ENCODE results near the gene PHLDB2.

The PHLDB2 gene

DNA sequence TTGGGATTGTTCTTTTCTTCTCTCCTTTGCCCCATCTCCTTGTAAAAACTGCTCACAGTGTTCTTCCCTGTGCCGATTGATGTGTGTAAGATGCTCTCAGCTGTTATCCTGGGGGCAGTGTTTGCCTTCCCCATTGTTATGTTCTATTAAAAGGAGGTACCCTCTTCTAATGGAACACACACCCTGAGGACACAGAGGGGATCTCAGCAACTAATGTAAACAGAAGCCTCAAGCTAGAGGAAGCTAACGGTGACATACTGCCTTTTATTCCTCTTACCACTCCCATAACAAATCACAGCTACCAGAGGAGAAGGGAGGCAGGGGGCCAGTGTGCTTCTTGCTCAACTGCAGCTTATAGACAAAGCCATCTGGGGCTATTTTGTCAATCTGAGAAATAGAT is 141.9 kb downstream of the PHLDB2 start:
- DNase-seq, result no peak

- no peak for DNase-seq
Observed at GRCh38 chr3:112001526-112001925, 142.5 kb downstream of the PHLDB2 start.

DNA sequence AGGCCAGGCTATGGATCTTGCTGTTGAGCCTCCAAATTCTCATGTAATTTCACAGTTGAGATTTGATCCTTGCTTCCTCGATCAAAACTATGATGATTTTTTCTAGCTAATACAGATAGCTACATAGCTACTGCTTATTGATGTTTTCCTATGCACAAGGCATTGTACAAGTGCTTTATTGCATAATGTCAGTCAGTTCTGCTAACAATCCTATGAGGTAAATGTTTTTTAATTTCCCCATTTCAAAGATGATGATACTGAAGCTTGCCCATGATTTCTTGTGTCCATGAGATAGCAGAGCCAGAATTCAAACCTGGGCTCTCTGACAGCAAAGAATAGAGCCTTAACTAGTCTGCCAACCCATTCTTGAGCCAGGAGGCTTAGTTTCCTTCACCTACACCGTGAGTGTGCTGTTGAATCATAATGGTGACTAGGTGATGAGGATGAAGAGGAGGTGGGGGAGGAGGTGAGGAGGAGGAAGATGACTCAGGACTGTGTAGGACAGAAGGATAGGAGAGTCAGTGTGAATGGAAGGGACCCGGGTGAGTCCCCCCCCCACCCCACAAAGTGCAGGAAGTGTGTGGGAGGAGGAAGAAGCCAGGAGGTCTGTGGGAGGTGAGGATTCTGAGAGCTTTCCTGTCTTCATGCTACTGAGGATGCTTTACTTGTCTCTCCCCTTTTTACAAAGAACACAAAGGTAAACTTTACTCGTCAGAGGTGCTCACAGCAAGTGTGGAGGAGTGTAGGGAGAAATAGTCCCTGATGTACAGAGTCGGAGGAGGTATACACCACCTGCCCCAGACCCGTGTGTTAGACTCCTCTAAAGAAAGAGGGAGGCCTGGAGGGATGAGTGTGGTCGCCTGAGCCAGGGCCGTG is 143.3 kb downstream of the PHLDB2 start:
- peak in 3 of 4 experiments; percentile 14 to 55 (median 45) for DNase-seq

DNA sequence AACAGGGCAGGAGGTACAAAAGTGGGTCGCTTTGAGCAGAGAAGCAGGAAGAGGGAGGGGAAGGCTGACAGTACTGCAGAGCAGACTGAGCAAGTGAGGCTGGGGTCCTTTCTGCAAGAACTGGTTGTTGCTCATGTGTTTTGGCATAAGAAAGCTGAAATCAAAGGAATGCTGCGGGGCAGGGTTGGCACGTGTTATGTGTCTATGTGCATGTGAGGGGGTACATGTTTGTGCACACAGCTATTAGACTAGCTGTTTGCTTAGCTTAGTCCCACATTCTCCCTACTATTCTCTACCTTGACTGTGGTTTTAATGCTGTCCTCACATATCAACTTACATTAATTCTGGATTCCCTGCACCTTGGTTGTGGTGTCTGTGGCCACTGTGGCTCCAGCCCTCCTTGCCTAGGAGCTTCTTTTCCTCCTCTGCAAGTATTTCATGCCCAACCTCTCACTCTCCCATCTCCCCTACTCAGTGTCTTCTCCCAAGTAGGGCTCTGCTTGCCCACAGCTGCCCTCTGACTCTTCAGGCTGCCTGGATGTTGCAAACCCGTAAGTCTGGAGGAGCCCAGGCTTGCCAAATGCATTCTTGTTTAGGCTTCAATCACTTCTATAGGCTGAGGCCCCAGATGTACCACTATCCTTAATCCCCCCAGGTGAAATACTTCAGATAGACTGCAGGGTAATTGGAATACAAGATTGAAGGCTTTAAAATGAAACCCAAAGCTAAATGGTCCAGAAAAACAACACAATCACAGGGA is 144.4 kb downstream of the PHLDB2 start:
- no peak for DNase-seq

- no peak for DNase-seq
Observed at GRCh38 chr3:112004187-112004586, 145.1 kb downstream of the PHLDB2 start.

DNA sequence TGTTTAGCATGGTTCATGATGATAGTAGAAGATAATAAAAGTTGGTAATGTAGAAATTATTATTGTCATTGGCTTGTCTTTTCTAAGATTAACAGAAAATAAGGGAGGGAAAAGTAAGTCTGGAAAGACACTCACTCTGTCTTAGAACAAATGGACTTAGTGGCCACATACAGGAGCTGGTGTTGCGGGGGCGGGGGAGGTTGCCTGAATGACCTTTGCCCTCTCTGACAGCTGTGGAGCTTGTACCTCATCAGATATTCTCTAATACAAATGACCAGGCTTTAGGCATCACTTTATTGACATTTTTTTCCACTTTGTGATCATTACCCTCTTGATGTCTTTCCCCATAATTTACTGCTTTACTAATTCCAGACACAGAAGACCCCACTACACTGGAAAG is 145.6 kb downstream of the PHLDB2 start:
- DNase-seq, result no peak

DNA sequence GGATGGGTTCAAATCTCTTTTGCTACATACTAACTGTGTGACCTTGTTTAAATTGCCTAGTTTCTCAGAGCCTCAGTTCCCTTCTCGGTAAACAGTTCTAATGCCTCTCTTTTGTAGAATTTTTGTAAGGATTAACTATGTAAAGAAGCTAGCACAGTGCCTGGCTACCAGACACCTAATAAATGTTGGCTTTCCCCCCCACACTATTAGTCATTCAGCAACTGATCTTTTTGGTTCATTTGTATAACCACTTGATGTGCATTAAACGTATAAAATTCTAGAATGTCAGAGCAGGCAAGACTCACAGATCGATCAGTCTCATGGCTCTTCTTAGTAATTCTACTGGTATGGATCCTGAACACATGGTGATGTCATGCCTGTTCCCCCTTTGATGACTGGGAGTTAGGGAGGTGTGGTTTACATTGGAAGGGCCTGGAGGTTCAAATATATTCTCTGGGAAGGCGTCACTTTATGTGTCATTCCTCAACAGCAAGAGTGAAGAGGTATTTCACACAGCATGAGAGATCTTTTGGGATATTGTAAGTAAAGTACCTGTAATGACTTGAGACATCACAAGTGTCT is 146.1 kb downstream of the PHLDB2 start:
- DNase-seq, result no peak

GRCh38 chr3:112007633-112008032 is 148.6 kb downstream of the PHLDB2 start:
- no peak for DNase-seq

DNA sequence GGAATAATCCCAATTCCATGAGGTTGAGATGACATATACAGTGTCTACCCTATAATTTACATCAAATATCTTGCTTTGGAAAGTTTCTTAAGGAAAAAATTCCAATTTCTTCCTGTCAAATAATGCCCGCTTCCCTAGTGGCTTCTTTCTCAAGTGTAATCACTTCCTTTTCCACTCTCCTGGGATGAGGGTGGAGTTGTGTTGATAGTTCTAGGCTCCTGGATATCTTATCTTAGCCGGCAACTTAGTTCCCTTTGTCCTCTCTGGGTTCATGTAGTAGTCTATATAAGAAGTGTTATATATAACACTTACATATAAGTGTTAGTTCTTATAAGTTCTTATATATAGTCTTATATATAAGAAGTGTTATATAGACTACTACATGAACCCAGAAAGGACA is 150.6 kb downstream of the PHLDB2 start:
- no peak for DNase-seq

GRCh38 chr3:112010636-112011035 is 151.6 kb downstream of the PHLDB2 start:
- DNase-seq, result no peak

DNA sequence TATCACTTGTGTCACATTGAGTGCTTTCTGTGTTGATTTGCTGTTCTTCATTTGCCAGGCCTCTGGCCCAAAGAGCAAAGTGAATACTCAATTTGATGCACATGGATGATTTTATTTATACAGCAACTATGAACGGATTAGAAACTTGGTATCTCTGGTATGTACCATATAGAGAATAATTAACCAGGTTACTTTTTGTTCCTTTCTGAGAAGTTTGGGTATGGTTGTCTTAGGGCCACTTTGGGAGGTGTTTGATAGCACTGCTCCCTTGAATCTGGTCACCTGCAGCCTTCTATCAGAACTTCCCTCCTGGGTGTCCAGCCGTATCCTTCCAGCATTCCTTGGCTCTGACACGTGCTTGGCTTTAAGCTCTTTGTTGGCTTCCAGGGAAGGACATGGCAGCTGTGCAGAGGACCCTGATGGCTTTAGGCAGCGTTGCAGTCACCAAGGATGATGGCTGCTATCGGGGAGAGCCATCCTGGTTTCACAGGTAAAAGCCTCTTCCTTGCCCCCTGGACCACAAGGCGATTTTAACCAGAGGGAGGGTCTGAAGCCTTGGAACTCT is 152.4 kb downstream of the PHLDB2 start:
- DNase-seq, result no peak

DNA sequence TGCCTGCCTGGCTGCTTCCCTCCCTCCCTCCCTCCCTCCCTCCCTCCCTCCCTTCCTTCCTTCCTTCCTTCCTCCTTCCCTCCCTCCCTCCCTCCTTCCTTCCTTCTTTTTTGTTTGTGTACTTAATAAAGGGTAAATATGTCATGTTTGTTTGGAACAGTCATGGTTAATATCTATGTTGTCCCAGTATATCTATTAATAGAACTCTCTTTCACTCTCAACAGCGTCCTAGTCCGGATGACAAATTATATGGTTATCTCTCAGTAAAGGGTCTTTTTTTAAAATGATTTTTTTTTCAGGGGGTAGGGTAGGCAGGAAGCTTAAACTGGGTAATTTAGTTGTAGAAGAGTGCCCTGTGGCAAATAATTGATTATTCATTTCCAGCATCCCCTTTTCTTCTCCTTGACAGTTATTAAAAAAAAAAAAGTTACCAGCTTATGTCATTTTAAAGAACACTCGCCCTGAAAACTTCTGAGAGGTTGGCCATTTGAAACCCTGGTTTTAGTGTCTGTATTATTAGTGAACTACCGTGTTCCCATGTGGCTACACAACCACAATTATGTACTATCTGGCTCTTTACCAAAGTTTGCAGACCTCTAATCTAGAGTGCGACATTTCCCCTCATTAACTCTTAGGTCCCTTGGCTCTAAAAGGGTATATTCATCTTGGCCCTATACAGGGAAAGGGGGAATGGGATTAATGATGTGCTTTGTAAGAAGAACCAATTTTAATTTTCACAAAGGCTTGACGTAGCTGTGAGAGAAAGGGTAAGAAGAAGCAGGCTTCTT is 153.3 kb downstream of the PHLDB2 start:
- DNase-seq, result no peak

GRCh38 chr3:112013058-112013783 is 154.2 kb downstream of the PHLDB2 start:
- DNase-seq, result peak; percentile 78 to 83 (median 80)

GRCh38 chr3:112013784-112014143 is 154.7 kb downstream of the PHLDB2 start:
- DNase-seq, result no peak

DNA sequence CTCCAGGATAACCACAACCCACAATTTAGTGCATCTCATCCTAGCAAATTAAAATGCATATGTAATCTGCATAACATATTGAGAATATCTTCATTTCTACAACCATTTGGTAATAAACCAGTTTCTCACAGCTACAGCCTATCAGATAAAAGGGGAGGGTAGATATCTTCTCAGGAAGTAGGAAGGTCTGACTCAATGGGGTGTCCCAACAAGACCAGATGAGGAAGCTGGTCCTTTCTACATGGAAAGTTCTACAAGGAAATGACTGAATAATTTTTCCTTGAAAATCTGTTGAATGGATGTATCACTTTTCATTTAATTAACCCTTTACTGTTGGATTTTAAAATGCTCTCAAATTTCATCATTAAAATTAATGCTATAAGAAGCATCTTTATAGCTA is 158.0 kb downstream of the PHLDB2 start:
- peak; percentile 26 to 77 (median 48) for DNase-seq

GRCh38 chr3:112018712-112019111 is 159.6 kb downstream of the PHLDB2 start:
- DNase-seq, result no peak

GRCh38 chr3:112019716-112020115 is 160.7 kb downstream of the PHLDB2 start:
- DNase-seq, result no peak

- DNase-seq, result no peak
Observed at GRCh38 chr3:112020674-112021085, 161.6 kb downstream of the PHLDB2 start.

All from suppressor macrophage (primary cell).